H1 (cell line): ENCODE measurements around the gene UTP20. TPM values are rescaled to one million over a fixed set of nuclear protein-coding genes. Genes with fewer than 3 reads are reported as not detected.

ENCODE experiments used
- CTCF ChIA-PET: fragments of 300-600 bp; sonication (Branson Sonifier 250); formaldehyde crosslinking; loops from one replicate; lab custom pipeline; 2021; ENCODE audit not compliant: partially characterized antibody; lab: Charles Lee
- POLR2A ChIA-PET: fragments of 300-600 bp; sonication (Branson Sonifier 250); formaldehyde crosslinking; loops from one replicate; lab custom pipeline; 2021; ENCODE audit warnings: inconsistent platforms; ENCODE audit not compliant: partially characterized antibody; lab: Charles Lee
- DNase-seq, 2 experiments: peaks; one replicate each; pipeline versions ENCODE4 v3.0.0 to v3.0.0-alpha.2; 2010 to 2022; ENCODE audit warnings: low spot score in 2 of 2, low read depth in 1 of 2, mixed read lengths in 1 of 2
- FAIRE-seq: peaks from 2 replicates; lab custom pipeline; 2011; peaks lifted over from hg19 to GRCh38; lab: Jason Lieb, UNC
- H2AFZ ChIP-seq: 2 replicates; pipeline ENCODE4 v1.8.1; 2012; ENCODE audit warnings: low read length, inconsistent platforms
- H2AK5ac ChIP-seq: 2 replicates; pipeline ENCODE4 v1.6.1; 2013; ENCODE audit warnings: low read depth, low read length
- H2BK120ac ChIP-seq: replicated peaks from 2 replicates; pipeline ENCODE3; 2013; ENCODE audit warnings: low read depth, low read length, inconsistent platforms
- H2BK12ac ChIP-seq: 2 replicates; pipeline ENCODE4 v1.6.1; 2013; ENCODE audit warnings: low read depth, low read length
- H2BK15ac ChIP-seq: 2 replicates; pipeline ENCODE4 v1.6.1; 2013; ENCODE audit warnings: low read length
- H2BK20ac ChIP-seq: 2 replicates; pipeline ENCODE4 v1.6.1; 2013; ENCODE audit warnings: low read length
- H2BK5ac ChIP-seq: 2 replicates; pipeline ENCODE4 v1.6.1; 2013; ENCODE audit warnings: low read depth, low read length
- H3K14ac ChIP-seq: 2 replicates; pipeline ENCODE4 v1.6.1; 2013; ENCODE audit warnings: inconsistent platforms; ENCODE audit not compliant: insufficient read length
- H3K18ac ChIP-seq: 2 replicates; pipeline ENCODE4 v1.6.1; 2013; ENCODE audit warnings: low read length; ENCODE audit errors: extremely low read depth
- H3K23ac ChIP-seq: 2 replicates; pipeline ENCODE4 v1.6.1; 2013; ENCODE audit warnings: inconsistent platforms; ENCODE audit not compliant: insufficient read length
- H3K23me2 ChIP-seq: 2 replicates; pipeline ENCODE4 v1.6.1; 2013; ENCODE audit warnings: low read depth, low read length
- H3K27ac ChIP-seq: 2 replicates; pipeline ENCODE4 v1.6.1; 2011; ENCODE audit warnings: low read depth, low read length, inconsistent platforms
- H3K27me3 ChIP-seq, 4 experiments: replicated peaks in 1 of 4; 1 replicate in 1 of 4; 2 replicates in 3 of 4; pipeline versions ENCODE4 v1.6.1 to v1.8.1; 2011 to 2013; ENCODE audit warnings: low read length in 3 of 4, mild to moderate bottlenecking in 3 of 4, inconsistent platforms in 2 of 4, mixed read lengths in 2 of 4, moderate library complexity in 1 of 4; ENCODE audit not compliant: control insufficient read depth in 3 of 4, insufficient read depth in 3 of 4; ENCODE audit errors: extremely low read depth in 1 of 4
- H3K36me3 ChIP-seq, 4 experiments: 2 replicates each; pipeline versions ENCODE4 v1.6.1 to v1.8.1; 2011 to 2013; ENCODE audit warnings: mild to moderate bottlenecking in 4 of 4, low read length in 3 of 4, moderate library complexity in 2 of 4, control low read depth in 1 of 4, inconsistent platforms in 1 of 4; ENCODE audit not compliant: insufficient read depth in 4 of 4, control insufficient read depth in 2 of 4
- H3K4ac ChIP-seq: replicated peaks from 2 replicates; pipeline ENCODE3; 2013; ENCODE audit warnings: low read length, low read depth, mixed read lengths, inconsistent platforms; ENCODE audit not compliant: insufficient read length
- H3K4me1 ChIP-seq, 4 experiments: replicated peaks in 1 of 4; 1 replicate in 1 of 4; 2 replicates in 3 of 4; pipeline versions ENCODE4 v1.6.1 to v1.8.1; 2011 to 2013; ENCODE audit warnings: low read length in 3 of 4, inconsistent platforms in 2 of 4, mixed read lengths in 1 of 4; ENCODE audit not compliant: insufficient read depth in 4 of 4, control insufficient read depth in 3 of 4
- H3K4me2 ChIP-seq, 2 experiments: 2 replicates each; pipeline versions ENCODE4 v1.6.1 to v1.8.1; 2011 to 2013; ENCODE audit warnings: low read depth in 2 of 2, low read length in 2 of 2, control low read depth in 1 of 2, inconsistent platforms in 1 of 2, mild to moderate bottlenecking in 1 of 2; ENCODE audit not compliant: insufficient read depth in 1 of 2
- H3K4me3 ChIP-seq, 4 experiments: fragments of 200-600, 300-600 bp in 1 of 4; sonication (generic), shearing (Covaris generic), sonication (Bioruptor Twin) in 1 of 4; 2 replicates each; pipeline versions ENCODE4 v1.5.1 to v1.8.1; 2011 to 2016; ENCODE audit warnings: low read length in 4 of 4, low read depth in 3 of 4, control low read depth in 2 of 4, inconsistent platforms in 2 of 4, mild to moderate bottlenecking in 2 of 4, mixed read lengths in 1 of 4, moderate library complexity in 1 of 4; ENCODE audit not compliant: insufficient read depth in 2 of 4; ENCODE audit errors: extremely low read depth in 1 of 4
- H3K56ac ChIP-seq: replicated peaks from 2 replicates; pipeline ENCODE3; 2013; ENCODE audit warnings: low read depth, mild to moderate bottlenecking, mixed read lengths, low read length, inconsistent platforms; ENCODE audit not compliant: insufficient read length
- H3K79me1 ChIP-seq: 2 replicates; pipeline ENCODE4 v1.6.1; 2013; ENCODE audit warnings: low read depth, low read length, control low read depth
- H3K79me2 ChIP-seq, 2 experiments: 2 replicates each; pipeline versions ENCODE4 v1.6.1 to v1.8.1; 2012 to 2013; ENCODE audit warnings: low read length in 2 of 2, mild to moderate bottlenecking in 2 of 2, inconsistent platforms in 1 of 2; ENCODE audit not compliant: insufficient read depth in 2 of 2, control insufficient read depth in 1 of 2
- H3K9ac ChIP-seq, 4 experiments: replicated peaks in 1 of 4; 1 replicate in 1 of 4; 2 replicates in 3 of 4; pipeline versions ENCODE4 v1.6.1 to v1.8.1; 2011 to 2013; ENCODE audit warnings: low read depth in 3 of 4, low read length in 3 of 4, control low read depth in 2 of 4, mild to moderate bottlenecking in 2 of 4, moderate library complexity in 2 of 4, inconsistent platforms in 1 of 4; ENCODE audit errors: extremely low read depth in 1 of 4
- H3K9me3 ChIP-seq, 2 experiments: 2 replicates each; pipeline versions ENCODE4 v1.6.1 to v1.8.1; 2012 to 2013; ENCODE audit warnings: mild to moderate bottlenecking in 2 of 2, moderate library complexity in 2 of 2, control low read depth in 1 of 2, inconsistent platforms in 1 of 2, low read depth in 1 of 2, low read length in 1 of 2, mixed read lengths in 1 of 2; ENCODE audit not compliant: insufficient read depth in 2 of 2
- H4K20me1 ChIP-seq, 2 experiments: replicated peaks in 1 of 2; 2 replicates each; pipeline versions ENCODE3 to v1.8.1; 2011 to 2013; ENCODE audit warnings: inconsistent platforms in 2 of 2, low read length in 2 of 2, mild to moderate bottlenecking in 1 of 2; ENCODE audit not compliant: insufficient read depth in 2 of 2, control insufficient read depth in 1 of 2
- H4K5ac ChIP-seq: 2 replicates; pipeline ENCODE4 v1.6.1; 2013; ENCODE audit warnings: low read length, low read depth, mixed read lengths, inconsistent platforms; ENCODE audit not compliant: insufficient read length
- H4K8ac ChIP-seq: 2 replicates; pipeline ENCODE4 v1.8.0; 2013; ENCODE audit warnings: mild to moderate bottlenecking, moderate library complexity, low read length, inconsistent platforms; ENCODE audit not compliant: insufficient read depth; ENCODE audit errors: extremely low read depth
- H4K91ac ChIP-seq: replicated peaks from 2 replicates; pipeline ENCODE3; 2013; ENCODE audit warnings: low read length, mixed read lengths, inconsistent platforms; ENCODE audit not compliant: insufficient read length
- KDM4A ChIP-seq: IDR thresholded peaks from one replicate; pipeline ENCODE4 v1.7.1; 2012; ENCODE audit warnings: low read depth, mild to moderate bottlenecking, moderate library complexity, low read length, inconsistent platforms; ENCODE audit not compliant: severe bottlenecking
- KDM5A ChIP-seq: fragments of 200-600 bp; IDR thresholded peaks from 2 replicates; pipeline ENCODE4 v1.7.1; 2012; ENCODE audit warnings: mild to moderate bottlenecking, low read length, inconsistent platforms, mixed read lengths
- PHF8 ChIP-seq: fragments of 200-600 bp; sonication (generic); conservative IDR thresholded peaks from 2 replicates; pipeline ENCODE4 v1.7.1; 2012; ENCODE audit warnings: low read depth, mild to moderate bottlenecking, inconsistent platforms, low read length, moderate library complexity
- RNF2 ChIP-seq: fragments of 200-900, 300-1000 bp; sonication (generic); IDR thresholded peaks from 2 replicates; pipeline ENCODE4 v1.7.1; 2016; ENCODE audit warnings: borderline replicate concordance, low read depth, mild to moderate bottlenecking, antibody characterized with exemption, low read length; ENCODE audit not compliant: poor library complexity, severe bottlenecking; ENCODE audit errors: missing control alignments
- SIN3A ChIP-seq, 2 experiments: IDR thresholded peaks in 1 of 2; conservative IDR thresholded peaks in 1 of 2; 2 replicates each; pipeline ENCODE4 v1.6.1; 2011 to 2012; ENCODE audit warnings: low read length in 2 of 2, improper control_type of control experiment in 1 of 2, low read depth in 1 of 2, mild to moderate bottlenecking in 1 of 2
- TAF7 ChIP-seq: optimal IDR thresholded peaks from 2 replicates; pipeline ENCODE3; 2011; ENCODE audit warnings: low read depth, mild to moderate bottlenecking, inconsistent platforms, low read length, moderate library complexity, borderline replicate concordance
- WGBS, 2 experiments: shearing (Covaris generic) in 1 of 2; methylation state at CpG; one replicate each; pipeline versions ENCODE4 v1.1.6 to v1.1.7; 2013 to 2015; ENCODE audit warnings: low lambda C conversion rate in 2 of 2, mixed read lengths in 2 of 2, inconsistent platforms in 1 of 2, low coverage in 1 of 2, missing lambda C conversion rate in 1 of 2; ENCODE audit not compliant: insufficient replicate concordance in 2 of 2, insufficient coverage in 1 of 2, insufficient read length in 1 of 2; ENCODE audit errors: extremely low coverage in 1 of 2, missing lambda C conversion rate in 1 of 2; 5-methylcytosine and 5-hydroxymethylcytosine counted together
- polyA plus RNA-seq, 7 experiments: library from polyadenylated mRNA; depleted of rRNA in 3 of 7; stranded (reverse) in 5 of 7; unstranded in 2 of 7; fragments of >200 nt in 5 of 7; fragments of 200-250 nt in 2 of 7; gene quantifications; 1 replicate in 5 of 7; 2 replicates in 1 of 7; 4 replicates in 1 of 7; pipeline versions ENCODE4 v1.2.1 to v1.2.3, GENCODE V29; 2011 to 2013; ENCODE audit warnings: missing spikeins in 2 of 7, mixed read lengths in 2 of 7
- total RNA-seq: library from RNA; stranded (reverse); fragmentation: NEBNext Ultra II Directional; extraction: Animal tissue kit (Norgen Biotek cat#: 25700); gene quantifications from 2 replicates; pipeline ENCODE4 v1.2.1, GENCODE V29; 2021
- TF ChIP-seq, protein P1 (sequence below): IDR thresholded peaks from 2 replicates; pipeline ENCODE4 v1.6.1; 2012; ENCODE audit warnings: inconsistent platforms

UTP20 gene
- total and polyA plus RNA-seq, 2 of the 8 experiments (the other 6 are each of a cell fraction or from before 2014, with no cell fraction given): 8.5 to 48.4 TPM

DNA sequence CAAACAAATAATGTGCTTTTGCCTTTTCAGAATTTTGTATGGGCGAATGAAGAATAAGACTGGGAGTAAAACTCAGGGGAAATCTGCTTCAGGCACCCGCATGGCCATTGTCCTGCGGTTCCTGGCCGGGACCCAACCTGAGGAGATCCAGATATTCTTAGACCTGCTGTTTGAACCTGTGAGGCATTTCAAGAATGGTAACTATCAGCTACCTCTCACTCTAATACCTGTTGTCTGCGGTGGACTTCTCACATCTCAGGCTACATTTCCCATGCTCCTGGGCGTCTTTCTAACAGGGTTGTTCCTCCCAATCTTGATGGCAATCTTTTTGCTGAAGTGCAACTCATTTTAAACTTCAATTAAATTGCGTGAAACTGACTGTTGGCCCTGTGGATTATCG lies 47.1 kb downstream of the UTP20 start:
- H3K36me3 ChIP-seq: peaks cover 16 to 62% (median 40%) of the 10 kb centered on the region in 4 experiments
- no peaks in the 10 kb centered on the region for H3K4me1 ChIP-seq
- H4K91ac ChIP-seq: no peak overlapping the region
- no peak overlapping the region for H2AK5ac ChIP-seq
- no peaks in the 10 kb centered on the region for H4K20me1 ChIP-seq
- no peak for TF ChIP-seq TAF7
- TF ChIP-seq SIN3A (conservative IDR thresholded peaks at IDR 0.05 in 1 of 2, IDR thresholded peaks at IDR 0.05 in 1 of 2; ENCODE audit: low read depth in 1 of 2, low read length in 2 of 2): no peak
- TF ChIP-seq PHF8: no peak
- TF ChIP-seq RNF2: no peak
- TF ChIP-seq, protein P1, sequence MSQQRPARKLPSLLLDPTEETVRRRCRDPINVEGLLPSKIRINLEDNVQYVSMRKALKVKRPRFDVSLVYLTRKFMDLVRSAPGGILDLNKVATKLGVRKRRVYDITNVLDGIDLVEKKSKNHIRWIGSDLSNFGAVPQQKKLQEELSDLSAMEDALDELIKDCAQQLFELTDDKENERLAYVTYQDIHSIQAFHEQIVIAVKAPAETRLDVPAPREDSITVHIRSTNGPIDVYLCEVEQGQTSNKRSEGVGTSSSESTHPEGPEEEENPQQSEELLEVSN: no peak
- TF ChIP-seq KDM4A: no peak
- TF ChIP-seq KDM5A: no peak
- CTCF ChIA-PET: interaction anchor here (0.8 to 7.9 kb wide), 3 partner anchors 9 to 155 kb away, joined by 3 to 56 read pairs (median 4); no protein-coding TSS in a partner anchor
- no peak overlapping the region for H3K4me3 ChIP-seq
- FAIRE-seq (no peak), DNase-seq (no peak)
- H3K4ac ChIP-seq: no peak overlapping the region
- H3K56ac ChIP-seq: no peak overlapping the region
- no peak overlapping the region for H4K5ac ChIP-seq
- no peak overlapping the region for H3K4me2 ChIP-seq
- H3K27me3 ChIP-seq: no peaks in the 10 kb centered on the region
- 93% methylated on average over 8 of the region's 8 CpGs; no CpG with 5 or more reads in 1 of the 2 experiments for WGBS, 2 experiments
- H2BK120ac ChIP-seq: no peak overlapping the region
- H3K14ac ChIP-seq: no peak overlapping the region
- H3K18ac ChIP-seq: no peak overlapping the region
- H3K9ac ChIP-seq: no peak overlapping the region
- no peak overlapping the region for H2BK15ac ChIP-seq
- H3K79me1 ChIP-seq: no peaks in the 10 kb centered on the region
- H4K8ac ChIP-seq: no peak overlapping the region
- POLR2A ChIA-PET: no interaction called here
- H3K23ac ChIP-seq: no peak overlapping the region
- no peak overlapping the region for H2BK5ac ChIP-seq
- H3K27ac ChIP-seq: no peak overlapping the region
- H3K79me2 ChIP-seq: no peaks in the 10 kb centered on the region
- H3K9me3 ChIP-seq: no peaks in the 10 kb centered on the region
- H2AFZ ChIP-seq: no peak overlapping the region
- no peak overlapping the region for H2BK20ac ChIP-seq
- no peaks in the 10 kb centered on the region for H3K23me2 ChIP-seq
- H2BK12ac ChIP-seq: no peak overlapping the region
